GM12864 (cell line): ENCODE measurements around the gene MTHFSD.

ENCODE experiments used
- DNase-seq: peaks from one replicate; pipeline ENCODE4 v3.0.0-alpha.2; 2011; ENCODE audit warnings: low read depth
- H3K4me3 ChIP-seq: 2 replicates; pipeline ENCODE4 v1.5.1; 2011; ENCODE audit warnings: mild to moderate bottlenecking, low read depth, low read length, control low read depth
- CTCF ChIP-seq: IDR thresholded peaks from 2 replicates; pipeline ENCODE4 v1.5.1; 2011; ENCODE audit warnings: low read depth, mild to moderate bottlenecking, moderate library complexity, low read length, control low read depth, inconsistent platforms; ENCODE audit errors: missing control alignments

The MTHFSD gene

DNA sequence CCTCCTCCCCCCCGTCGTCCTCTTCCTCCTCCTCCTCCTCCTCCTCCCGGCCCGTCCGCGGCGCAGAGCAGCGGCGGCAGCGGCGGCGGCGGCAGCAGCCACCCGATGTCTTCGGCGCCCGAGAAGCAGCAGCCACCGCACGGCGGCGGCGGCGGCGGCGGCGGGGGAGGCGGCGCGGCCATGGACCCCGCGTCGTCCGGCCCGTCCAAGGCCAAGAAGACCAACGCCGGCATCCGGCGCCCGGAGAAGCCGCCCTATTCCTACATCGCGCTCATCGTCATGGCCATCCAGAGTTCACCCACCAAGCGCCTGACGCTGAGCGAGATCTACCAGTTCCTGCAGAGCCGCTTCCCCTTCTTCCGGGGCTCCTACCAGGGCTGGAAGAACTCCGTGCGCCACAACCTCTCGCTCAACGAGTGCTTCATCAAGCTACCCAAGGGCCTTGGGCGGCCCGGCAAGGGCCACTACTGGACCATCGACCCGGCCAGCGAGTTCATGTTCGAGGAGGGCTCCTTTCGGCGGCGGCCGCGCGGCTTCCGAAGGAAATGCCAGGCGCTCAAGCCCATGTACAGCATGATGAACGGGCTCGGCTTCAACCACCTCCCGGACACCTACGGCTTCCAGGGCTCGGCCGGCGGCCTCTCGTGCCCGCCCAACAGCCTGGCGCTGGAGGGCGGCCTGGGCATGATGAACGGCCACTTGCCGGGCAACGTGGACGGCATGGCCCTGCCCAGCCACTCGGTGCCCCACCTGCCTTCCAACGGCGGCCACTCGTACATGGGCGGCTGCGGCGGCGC is 44.4 kb downstream of the MTHFSD start, which contains the start of gene FOXF1:
TSS of gene FOXF1 (plus strand) at position 63 of the 797 bp plus-strand sequence. CDS start at position 106, 43 bp downstream.
- DNase-seq, result no peak
- peak within 1 kb of the TSS; percentile 48 for H3K4me3 ChIP-seq
- no peak for TF ChIP-seq CTCF

GRCh38 chr16:86509759-86510464 is 45.1 kb downstream of the MTHFSD start:
- peak overlapping the region; percentile 48 for H3K4me3 ChIP-seq
- TF ChIP-seq CTCF, result no peak
- no peak for DNase-seq

GRCh38 chr16:86508947-86509758 is 45.9 kb downstream of the MTHFSD start:
- no peak for DNase-seq
- peak overlapping the region; percentile 48 for H3K4me3 ChIP-seq
- TF ChIP-seq CTCF, result no peak

- H3K4me3 ChIP-seq, result no peak overlapping the region
- DNase-seq, result no peak
- TF ChIP-seq CTCF, result no peak
These were observed 46.7 kb downstream of the MTHFSD start for GRCh38 chr16:86508028-86508946.

DNA sequence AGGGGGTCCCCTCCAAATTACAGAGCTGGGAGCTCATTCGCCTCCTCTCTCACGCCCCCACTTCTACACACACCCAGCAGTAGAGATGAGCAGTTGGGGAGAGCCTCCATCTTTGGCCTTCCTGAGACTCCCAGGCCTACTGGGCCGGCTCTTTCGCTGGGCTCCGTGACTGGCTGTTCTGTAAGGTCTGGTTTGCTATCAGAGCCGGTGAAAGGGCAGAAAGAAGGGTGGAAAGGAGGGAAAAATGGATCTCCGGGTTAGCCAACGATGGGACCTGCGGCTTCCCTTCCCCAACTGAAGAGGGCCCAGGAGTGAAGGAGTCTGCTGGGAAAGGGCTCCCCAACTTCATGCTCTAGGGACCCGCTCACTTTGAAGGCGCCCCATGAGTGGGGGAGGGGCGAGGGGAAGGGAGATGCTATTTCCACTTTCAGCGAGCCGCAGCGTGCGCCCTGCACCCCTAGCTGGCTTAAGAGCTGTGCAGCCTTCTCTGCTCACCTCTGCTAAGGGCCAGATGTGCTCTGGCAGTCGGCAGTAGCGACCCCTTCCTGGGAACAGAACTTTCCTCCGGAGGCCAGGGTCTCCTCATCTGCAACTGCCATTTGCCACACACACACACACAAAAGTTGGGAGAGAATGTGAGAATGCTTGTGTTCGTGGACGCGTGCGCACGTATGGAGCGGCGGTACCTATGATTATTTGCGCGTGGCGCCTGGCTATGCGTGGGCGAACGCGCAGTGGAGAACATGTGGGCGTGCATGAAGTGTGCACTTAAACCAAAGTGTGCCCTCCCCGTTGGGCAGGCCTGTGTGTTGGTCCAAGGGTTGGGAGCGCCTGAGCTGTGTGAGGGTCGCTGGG is 47.6 kb downstream of the MTHFSD start:
- no peak for TF ChIP-seq CTCF
- DNase-seq, result no peak

More for the DNA sequence above, 47.6 kb downstream of the MTHFSD start:
- no peak overlapping the region for H3K4me3 ChIP-seq
